ENCODE results near the gene SOX18. TPM values are rescaled to one million over a fixed set of nuclear protein-coding genes. Genes with fewer than 3 reads are reported as not detected.

SOX18 gene
- total RNA-seq, 1 experiment from 2014 or later, result 0.16 TPM

DNA sequence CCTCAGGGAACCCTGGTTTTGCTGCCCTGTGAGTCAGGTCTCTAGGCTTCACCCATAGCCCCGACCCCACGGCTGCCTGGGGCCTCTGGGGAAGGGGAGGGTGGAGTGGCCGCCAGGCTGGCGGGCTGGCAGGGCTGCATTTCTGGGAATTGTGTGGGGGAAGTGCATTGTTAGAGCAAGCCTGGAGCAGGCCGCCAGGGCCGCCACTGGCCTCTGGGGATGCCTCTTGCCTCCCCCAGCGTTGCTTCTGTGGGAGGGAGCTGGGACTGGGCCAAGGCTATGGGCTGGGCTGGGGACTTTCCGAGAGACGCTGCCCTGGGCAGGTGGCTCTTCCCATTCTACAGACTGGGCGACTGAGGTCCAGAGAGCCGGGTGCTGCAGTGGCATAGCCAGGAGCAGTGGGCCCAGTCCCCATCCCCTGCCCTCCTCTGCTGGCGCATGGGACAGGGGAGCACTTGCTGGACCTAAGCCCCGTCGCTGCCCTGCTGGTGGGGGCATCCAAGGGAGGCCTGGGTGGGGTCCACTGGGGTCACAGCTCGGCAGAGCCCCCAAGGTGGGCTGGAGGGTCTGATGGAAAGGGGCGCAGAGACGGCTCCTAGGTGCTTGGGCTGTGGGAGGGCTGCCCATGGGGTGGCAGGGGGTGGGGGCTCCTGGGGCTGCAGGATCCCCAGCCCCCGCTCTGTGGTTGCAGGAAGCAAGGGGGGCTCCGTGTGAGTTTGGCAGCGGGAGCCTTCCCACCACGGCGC lies 6.6 kb upstream of the SOX18 start:
- ChIA-PET CTCF (interaction anchor here (1.2 to 13.7 kb wide), 3 partner anchors 7 to 75 kb away, joined by 4 to 284 read pairs (median 31); partner anchors contain the start of genes C20orf204, PRPF6 and SAMD10), POLR2A (interaction anchor here (0.6 kb wide), 1 partner anchor 742 kb away, joined by 3 read pairs; no protein-coding TSS in a partner anchor)
- Mint-ChIP-seq H3K27ac (ENCODE audit: low read depth, unreplicated experiment) (no peak overlapping the region), H3K4me1 (ENCODE audit: insufficient read depth, unreplicated experiment) (peaks cover 13% of the 10 kb centered on the region), H3K27me3 (ENCODE audit: insufficient read depth, unreplicated experiment) (no peaks in the 10 kb centered on the region), H3K9me3 (ENCODE audit: unreplicated experiment) (no peaks in the 10 kb centered on the region), H3K4me3 (ENCODE audit: unreplicated experiment) (no peak overlapping the region), H3K36me3 (ENCODE audit: insufficient read depth, unreplicated experiment) (no peaks in the 10 kb centered on the region)
- intact Hi-C loops (cut with micrococcal nuclease), result no loop called here
- TF ChIP-seq CTCF (IDR thresholded peaks at IDR 0.05; ENCODE audit: unreplicated experiment), result no peak
- DNase-seq (ENCODE audit: unreplicated experiment), result peak; percentile 34
- no TSS peak for BruUV-seq (replicated peaks)

- no peak for TF ChIP-seq CTCF (IDR thresholded peaks at IDR 0.05; ENCODE audit: unreplicated experiment)
- ChIA-PET CTCF (interaction anchor here (0.9 to 13.7 kb wide), 2 partner anchors 15 to 315 kb away, joined by 5 to 284 read pairs; partner anchors contain the start of gene C20orf204), POLR2A (interaction anchor here (0.6 to 3.0 kb wide), 4 partner anchors 10 to 742 kb away, joined by 3 to 15 read pairs (median 4); no protein-coding TSS in a partner anchor)
- Mint-ChIP-seq H3K27me3 (ENCODE audit: insufficient read depth, unreplicated experiment) (no peaks in the 10 kb centered on the region), H3K9me3 (ENCODE audit: unreplicated experiment) (no peaks in the 10 kb centered on the region), H3K27ac (ENCODE audit: low read depth, unreplicated experiment) (no peak overlapping the region), H3K36me3 (ENCODE audit: insufficient read depth, unreplicated experiment) (no peaks in the 10 kb centered on the region), H3K4me1 (ENCODE audit: insufficient read depth, unreplicated experiment) (peaks cover 13% of the 10 kb centered on the region), H3K4me3 (ENCODE audit: unreplicated experiment) (no peak overlapping the region)
- BruUV-seq (replicated peaks), result no TSS peak
- DNase-seq (ENCODE audit: unreplicated experiment), result no peak
- intact Hi-C loops (cut with micrococcal nuclease), result no loop called here
Observed at GRCh38 chr20:64055396-64055892, 6.0 kb upstream of the SOX18 start.

- no peak overlapping the region for H3K4me3 Mint-ChIP-seq (ENCODE audit: unreplicated experiment)
- CTCF ChIA-PET, result interaction anchor here (0.7 to 13.7 kb wide), 5 partner anchors 13 to 94 kb away, joined by 3 to 284 read pairs (median 4); partner anchors contain the start of gene C20orf204
- BruUV-seq (replicated peaks), result no TSS peak
- H3K4me1 Mint-ChIP-seq (ENCODE audit: insufficient read depth, unreplicated experiment), result peaks cover 13% of the 10 kb centered on the region
- intact Hi-C loops (cut with micrococcal nuclease), result no loop called here
- no peaks in the 10 kb centered on the region for H3K36me3 Mint-ChIP-seq (ENCODE audit: insufficient read depth, unreplicated experiment)
- no peak overlapping the region for H3K27ac Mint-ChIP-seq (ENCODE audit: low read depth, unreplicated experiment)
- no peaks in the 10 kb centered on the region for H3K9me3 Mint-ChIP-seq (ENCODE audit: unreplicated experiment)
- TF ChIP-seq CTCF (IDR thresholded peaks at IDR 0.05; ENCODE audit: unreplicated experiment), result no peak
- POLR2A ChIA-PET, result interaction anchor here (0.6 to 3.5 kb wide), 6 partner anchors 8 to 27 kb away, joined by 3 to 16 read pairs (median 4); partner anchors contain the start of gene TCEA2
- H3K27me3 Mint-ChIP-seq (ENCODE audit: insufficient read depth, unreplicated experiment), result no peaks in the 10 kb centered on the region
- peak; percentile 33 for DNase-seq (ENCODE audit: unreplicated experiment)
Observed at GRCh38 chr20:64053841-64054661, 4.6 kb upstream of the SOX18 start.

Data from MCF 10A (cell line).